Suppressor macrophage (primary cell): ENCODE measurements around the gene PERM1.
"Not testable (repeated sequence)": the region's sequence is repeated elsewhere in the genome, so short reads cannot be mapped to it uniquely, and the experiment has no call there.

Source experiments
- DNase-seq, 4 experiments: peaks; one replicate each; pipeline ENCODE4 v3.0.0-alpha.2; 2020 to 2022

The PERM1 gene

DNA sequence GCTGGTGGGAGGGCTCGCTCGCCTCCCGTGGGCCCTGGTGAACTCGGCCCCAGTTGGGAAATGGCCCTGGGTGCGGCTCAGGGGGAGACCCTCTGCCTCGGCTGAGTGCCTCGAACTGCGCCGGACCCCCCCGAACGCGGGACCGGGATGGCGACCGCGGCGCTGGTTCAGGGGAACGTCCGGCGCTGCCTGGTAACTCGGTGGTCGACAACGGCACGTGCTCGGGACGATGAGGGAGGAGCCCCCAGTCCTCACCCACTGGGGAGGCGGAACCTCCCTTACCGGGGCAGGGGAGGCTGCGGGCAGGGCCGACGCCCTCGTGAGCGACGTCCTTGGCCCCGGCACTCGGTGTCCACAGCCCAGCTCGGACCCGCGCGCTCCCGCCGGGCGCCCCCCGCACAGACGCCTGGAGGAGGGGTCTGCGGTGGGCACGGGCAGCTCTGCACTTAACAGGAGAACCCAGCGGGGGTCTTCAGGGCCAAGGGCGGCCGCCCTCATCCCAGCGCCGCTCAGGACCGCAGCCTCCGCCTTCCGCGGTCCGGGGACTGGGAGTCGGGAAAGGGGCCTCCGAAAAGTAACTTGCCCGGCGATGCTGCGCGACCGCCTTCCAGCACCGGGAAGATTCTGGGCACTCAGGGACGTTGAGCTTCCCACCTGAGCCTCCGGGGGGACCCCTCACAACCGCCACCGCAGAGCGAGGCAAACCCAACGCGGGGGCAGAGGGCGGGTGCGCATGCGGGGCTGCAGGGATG lies 16.3 kb upstream of the PERM1 start:
- DNase-seq = no peak

DNA sequence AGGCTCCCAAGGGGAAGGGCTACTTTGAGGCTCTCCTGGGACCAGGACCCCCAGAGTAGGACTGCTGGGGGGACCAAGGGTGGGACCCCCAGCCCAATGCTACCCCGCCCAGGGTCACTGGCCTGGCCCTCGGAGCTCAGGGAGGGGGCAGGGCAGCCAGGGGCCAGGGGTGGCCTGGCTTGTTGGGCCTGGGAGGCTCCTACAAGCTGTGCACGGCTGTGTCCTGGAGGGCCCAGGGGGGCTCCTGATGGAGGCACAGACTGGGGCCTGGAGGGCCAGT lies 15.8 kb upstream of the PERM1 start:
- no peak for DNase-seq

GRCh38 chr1:996851-997712 lies 15.2 kb upstream of the PERM1 start:
- DNase-seq = no peak

DNA sequence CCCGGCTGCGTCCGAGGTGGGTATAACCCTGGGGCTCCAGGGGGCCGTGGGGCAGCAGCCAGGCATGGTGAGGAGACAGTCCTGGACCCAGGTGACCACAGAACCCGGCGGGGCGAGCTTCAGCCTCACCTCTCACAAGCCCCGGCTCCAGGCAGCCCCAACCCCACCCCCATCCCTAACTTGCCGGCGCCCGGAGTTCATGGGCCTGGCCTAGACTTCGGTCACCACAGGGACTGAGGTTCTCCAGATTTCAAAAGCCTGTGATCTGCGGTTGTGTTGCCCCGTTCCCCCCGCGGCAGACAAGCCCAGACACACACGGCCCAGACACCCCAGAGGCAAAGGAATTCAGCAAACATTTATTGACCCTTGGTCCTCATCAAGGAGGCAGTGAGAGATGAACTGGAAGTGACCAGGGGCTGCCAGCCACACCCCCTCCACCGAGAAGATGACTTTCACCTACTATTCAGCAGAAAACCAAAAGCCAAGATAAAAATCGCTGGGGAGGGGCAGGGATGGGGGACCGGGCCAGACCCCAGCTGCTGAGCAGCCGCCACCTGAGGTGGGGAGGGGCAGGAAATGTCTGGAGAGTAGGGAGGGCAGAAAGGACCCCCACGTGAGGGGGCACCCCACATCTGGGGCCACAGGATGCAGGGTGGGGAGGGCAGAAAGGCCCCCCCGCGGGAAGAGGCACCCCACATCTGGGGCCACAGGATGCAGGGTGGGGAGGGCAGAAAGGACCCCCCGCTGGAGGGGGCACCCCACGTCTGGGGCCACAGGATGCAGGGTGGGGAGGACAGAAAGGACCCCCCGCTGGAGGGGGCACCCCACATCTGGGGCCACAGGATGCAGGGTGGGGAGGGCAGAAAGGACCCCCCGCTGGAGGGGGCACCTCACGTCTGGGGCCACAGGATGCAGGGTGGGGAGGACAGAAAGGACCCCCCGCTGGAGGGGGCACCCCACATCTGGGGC lies 14.1 kb upstream of the PERM1 start:
- no peak for DNase-seq

GRCh38 chr1:994546-994945 lies 12.7 kb upstream of the PERM1 start:
- DNase-seq = not testable (repeated sequence)

- DNase-seq = no peak
These were observed 11.6 kb upstream of the PERM1 start for GRCh38 chr1:993379-993995.

DNA sequence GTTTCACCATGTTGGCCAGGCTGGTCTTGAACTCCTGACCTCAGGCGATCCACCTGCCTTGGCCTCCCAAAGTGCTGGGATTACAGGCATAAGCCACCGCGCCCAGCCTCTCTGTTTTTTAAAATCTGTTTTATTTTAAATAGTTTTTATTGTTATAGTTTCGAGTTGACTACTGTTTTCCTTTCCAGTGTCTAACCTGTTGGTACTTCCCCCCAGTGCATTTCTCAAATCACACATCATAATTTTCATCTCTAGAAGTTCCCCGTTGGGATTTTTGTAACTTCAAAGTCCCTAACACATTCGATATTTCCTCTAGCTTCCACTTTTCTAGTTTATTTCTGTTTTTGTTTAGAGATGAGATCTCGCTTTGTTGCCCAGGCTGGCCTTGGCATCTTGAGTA lies 10.5 kb upstream of the PERM1 start:
- no peak for DNase-seq

GRCh38 chr1:991895-992294 lies 10.0 kb upstream of the PERM1 start:
- DNase-seq = no peak

DNA sequence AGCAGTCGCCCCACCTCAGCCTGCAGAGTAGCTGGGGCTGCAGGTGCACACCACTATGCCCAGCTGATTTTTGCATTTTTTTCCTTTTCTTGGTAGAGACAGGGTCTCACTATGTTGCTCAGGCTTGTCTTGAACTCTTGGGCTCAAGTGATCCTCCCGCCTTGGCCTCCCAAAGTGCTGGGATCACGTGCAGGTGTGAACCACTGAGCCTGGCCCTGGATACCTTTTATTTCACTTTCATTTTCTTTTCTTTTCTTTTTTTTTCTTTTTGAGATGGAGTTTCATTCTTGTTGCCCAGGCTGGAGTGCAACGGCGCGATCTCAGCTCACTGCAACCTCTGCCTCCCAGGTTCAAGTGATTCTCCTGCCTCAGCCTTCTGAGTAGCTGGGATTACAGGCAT lies 9.4 kb upstream of the PERM1 start:
- not testable (repeated sequence) for DNase-seq

- DNase-seq = not testable (repeated sequence)
These were observed 6.2 kb upstream of the PERM1 start for GRCh38 chr1:988061-988460.

DNA sequence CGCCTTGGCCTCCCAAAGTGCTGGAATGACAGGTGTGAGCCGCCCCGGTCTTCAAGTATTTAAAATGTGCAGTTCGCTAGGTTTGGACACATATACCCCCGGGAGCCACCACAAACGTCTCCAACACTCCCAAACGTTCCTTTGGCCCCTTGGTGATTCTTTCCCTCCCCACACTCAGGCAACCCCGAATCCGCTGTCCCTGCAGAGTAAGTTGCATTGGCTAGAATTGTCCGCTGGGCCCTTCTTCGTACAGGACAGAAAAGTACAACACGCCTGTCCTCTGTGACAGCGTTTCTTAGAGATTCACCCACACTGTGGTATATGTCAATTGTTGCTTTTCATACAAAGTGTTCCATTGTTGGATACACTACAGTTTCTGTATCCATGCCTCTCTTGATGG lies 3.2 kb upstream of the PERM1 start:
- DNase-seq = no peak

DNA sequence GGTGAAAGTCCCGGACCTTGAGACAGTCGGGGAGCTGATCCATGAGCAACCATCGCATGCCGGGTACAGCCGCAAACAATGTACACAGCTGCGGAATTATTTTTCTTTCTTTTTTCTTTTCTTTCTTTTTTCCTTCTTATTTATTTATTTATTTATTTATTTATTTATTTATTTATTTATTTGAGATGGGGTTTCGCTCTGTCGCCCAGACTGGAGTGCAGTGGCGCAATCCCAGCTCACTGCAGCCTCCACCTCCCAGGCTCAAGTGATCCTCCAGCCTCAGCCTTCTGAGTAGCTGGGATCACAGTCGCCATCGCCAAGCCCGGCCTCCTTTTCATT lies 2.6 kb upstream of the PERM1 start:
- DNase-seq = no peak

- DNase-seq = peak; percentile 39 to 72 (median 51)
These were observed 2.0 kb upstream of the PERM1 start for GRCh38 chr1:983798-984475.

GRCh38 chr1:982765-983436 lies 1.0 kb upstream of the PERM1 start:
- DNase-seq = peak in 1 of 4 experiments; percentile 1

GRCh38 chr1:981491-981954 lies 370 bp downstream of the PERM1 start:
- DNase-seq = peak in 1 of 4 experiments; percentile 1

GRCh38 chr1:980602-981395 lies 1.1 kb downstream of the PERM1 start:
- DNase-seq = peak in 1 of 4 experiments; percentile 3

GRCh38 chr1:980137-980571 lies 1.7 kb downstream of the PERM1 start:
- DNase-seq = peak in 1 of 4 experiments; percentile 1

DNA sequence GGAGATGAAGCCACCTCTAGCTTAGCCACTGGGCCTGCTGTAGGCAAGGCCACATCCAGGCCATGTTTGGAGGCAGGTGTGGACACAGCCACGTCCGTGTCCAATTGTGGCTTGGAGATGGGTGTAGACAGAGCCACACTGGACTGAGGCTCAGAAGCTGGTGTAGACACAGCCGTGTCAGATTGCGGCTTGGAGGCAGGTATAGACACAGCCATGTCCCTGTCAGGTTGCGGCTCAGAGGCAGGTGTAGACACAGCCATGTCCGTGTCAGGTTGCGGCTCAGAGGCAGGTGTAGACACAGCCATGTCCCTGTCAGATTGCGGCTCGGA lies 2.2 kb downstream of the PERM1 start:
- DNase-seq = peak in 1 of 4 experiments; percentile 1

GRCh38 chr1:978835-979743 lies 2.8 kb downstream of the PERM1 start:
- no peak for DNase-seq
